Measurements from ENCODE around the gene ADORA3. TPM values are rescaled to one million over a fixed set of nuclear protein-coding genes. Genes with fewer than 3 reads are reported as not detected.

The ADORA3 gene
- total RNA-seq, 1 experiment from 2014 or later, result 0.15 TPM

GRCh38 chr1:111504097-111504496, 664 bp upstream of the ADORA3 start:
- TF ChIP-seq E2F1 (CRISPR knock-in tag; IDR thresholded peaks at IDR 0.05) (no peak), CBFB (CRISPR knock-in tag; IDR thresholded peaks at IDR 0.05; ENCODE audit: low read depth) (no peak), EMX1 (CRISPR knock-in tag; IDR thresholded peaks at IDR 0.05) (no peak), KAT7 (CRISPR knock-in tag; IDR thresholded peaks at IDR 0.05; ENCODE audit: borderline replicate concordance) (no peak), FOXJ3 (CRISPR knock-in tag; IDR thresholded peaks at IDR 0.05; ENCODE audit: borderline replicate concordance) (no peak), ERG (CRISPR knock-in tag; IDR thresholded peaks at IDR 0.05) (no peak), TP53 (CRISPR knock-in tag; IDR thresholded peaks at IDR 0.05) (no peak), ZNF425 (CRISPR knock-in tag; conservative IDR thresholded peaks at IDR 0.05) (no peak), CDX4 (CRISPR knock-in tag; IDR thresholded peaks at IDR 0.05; ENCODE audit: borderline replicate concordance) (no peak), ZNF281 (CRISPR knock-in tag; IDR thresholded peaks at IDR 0.05) (no peak), ATF1 (CRISPR knock-in tag; IDR thresholded peaks at IDR 0.05) (no peak), IRF1 (CRISPR knock-in tag; IDR thresholded peaks at IDR 0.05) (no peak), ZSCAN18 (CRISPR knock-in tag; IDR thresholded peaks at IDR 0.05) (no peak), PREB (CRISPR knock-in tag; IDR thresholded peaks at IDR 0.05; ENCODE audit: borderline replicate concordance) (no peak), GABPB1 (CRISPR knock-in tag; IDR thresholded peaks at IDR 0.05) (no peak), FOXK1 (CRISPR knock-in tag; IDR thresholded peaks at IDR 0.05) (no peak), MLX (CRISPR knock-in tag; IDR thresholded peaks at IDR 0.05) (no peak), AFF4 (CRISPR knock-in tag; IDR thresholded peaks at IDR 0.05; ENCODE audit: borderline replicate concordance) (no peak), ZBTB43 (CRISPR knock-in tag; IDR thresholded peaks at IDR 0.05) (no peak)
- no peaks in the 10 kb centered on the region for H3K36me3 Mint-ChIP-seq
- no peaks in the 10 kb centered on the region for H3K9me3 Mint-ChIP-seq
- peaks cover 7% of the 10 kb centered on the region for H3K4me1 Mint-ChIP-seq
- H3K27me3 Mint-ChIP-seq (ENCODE audit: low read depth), result no peaks in the 10 kb centered on the region
- no peak for ATAC-seq
- DNase-seq (ENCODE audit: low spot score), result no peak
- ChIA-PET CTCF (interaction anchor here (2.2 kb wide), 1 partner anchor 22 kb away, joined by 10 read pairs; no protein-coding TSS in a partner anchor), POLR2A (no interaction called here)
- no peak overlapping the region for H3K27ac Mint-ChIP-seq
- no peak overlapping the region for H3K4me3 Mint-ChIP-seq
